Endometrium (tissue), 2 donors: Measurements from ENCODE around the gene KSR1.
"Not testable (repeated sequence)": the region's sequence is repeated elsewhere in the genome, so short reads cannot be mapped to it uniquely, and the experiment has no call there.

Source experiments
- FAIRE-seq: peaks from 2 replicates; lab custom pipeline; 2012; peaks lifted over from hg19 to GRCh38; lab: Jason Lieb, UNC
- donor health status: control.
- donor health status: control.

KSR1 gene

GRCh38 chr17:27455914-27456680 lies at the start of gene KSR1:
KSR1 (plus strand) TSS chr17:27456448; CDS start chr17:27456644, 196 bp downstream.
- FAIRE-seq = no peak

DNA sequence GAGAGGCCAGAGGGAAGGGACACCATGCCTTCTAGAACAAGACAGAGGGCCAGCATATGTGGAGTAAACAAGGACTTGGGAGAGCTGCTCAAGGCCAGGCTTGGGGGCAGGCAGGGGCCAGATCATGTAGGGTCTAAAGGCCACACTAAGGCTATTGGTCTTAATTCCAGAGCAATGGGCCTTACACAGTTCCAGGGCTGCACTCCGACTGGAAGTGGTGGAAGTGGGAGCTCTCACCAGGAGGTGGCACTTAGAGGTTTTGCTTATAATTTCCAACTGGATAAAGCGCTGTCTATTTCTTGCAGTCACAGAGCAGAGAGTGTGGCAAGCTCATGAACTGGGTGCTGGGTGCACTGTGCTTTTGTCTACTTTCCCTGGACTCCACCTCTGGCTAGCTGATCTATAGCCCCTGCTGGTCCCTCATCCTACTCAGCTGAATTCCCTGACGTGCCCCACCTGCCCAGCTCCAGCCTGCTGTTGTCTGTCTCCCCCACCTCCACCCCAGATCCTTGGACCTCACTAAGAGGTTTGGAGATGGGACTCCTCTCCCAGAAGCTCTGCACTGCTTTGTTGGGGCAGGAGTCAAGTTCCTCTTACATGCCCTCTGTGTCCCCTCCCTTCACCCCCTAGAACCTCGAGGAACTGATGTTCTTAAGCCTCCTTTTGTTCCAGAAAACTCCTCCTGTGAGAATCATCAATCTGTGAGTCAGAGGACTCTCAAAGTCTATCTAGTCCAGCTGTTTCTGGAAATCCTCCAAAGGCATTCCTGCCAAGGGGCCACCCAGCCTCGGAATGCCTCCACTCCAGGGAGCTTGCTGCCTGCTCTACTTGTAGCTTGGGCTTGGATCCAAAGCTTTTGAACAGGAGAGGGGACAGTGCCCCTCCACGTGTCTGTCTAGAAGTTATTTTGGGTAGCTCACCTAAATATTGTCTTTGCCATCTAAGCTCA lies 48.1 kb upstream of the KSR1 start:
- FAIRE-seq = no peak

GRCh38 chr17:27408891-27409290 lies 47.4 kb upstream of the KSR1 start:
- FAIRE-seq = no peak

DNA sequence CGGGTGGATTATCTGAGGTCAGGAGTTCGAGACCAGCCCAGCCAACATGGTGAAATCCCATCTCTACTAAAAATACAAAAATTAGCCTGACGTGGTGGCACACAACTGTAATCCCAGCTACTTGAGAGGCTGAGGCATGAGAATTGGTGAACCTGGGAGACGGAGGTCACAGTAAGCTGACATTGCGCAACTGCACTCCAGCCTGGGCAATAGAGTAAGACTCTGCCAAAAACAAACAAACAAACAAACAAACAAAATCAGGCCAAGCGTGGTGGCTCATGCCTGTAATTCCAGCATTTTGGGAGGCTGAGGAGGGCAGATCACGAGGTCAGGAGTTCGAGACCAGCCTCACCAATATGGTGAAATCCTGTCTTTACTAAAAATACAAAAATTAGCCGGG lies 44.1 kb upstream of the KSR1 start:
- FAIRE-seq = not testable (repeated sequence)

DNA sequence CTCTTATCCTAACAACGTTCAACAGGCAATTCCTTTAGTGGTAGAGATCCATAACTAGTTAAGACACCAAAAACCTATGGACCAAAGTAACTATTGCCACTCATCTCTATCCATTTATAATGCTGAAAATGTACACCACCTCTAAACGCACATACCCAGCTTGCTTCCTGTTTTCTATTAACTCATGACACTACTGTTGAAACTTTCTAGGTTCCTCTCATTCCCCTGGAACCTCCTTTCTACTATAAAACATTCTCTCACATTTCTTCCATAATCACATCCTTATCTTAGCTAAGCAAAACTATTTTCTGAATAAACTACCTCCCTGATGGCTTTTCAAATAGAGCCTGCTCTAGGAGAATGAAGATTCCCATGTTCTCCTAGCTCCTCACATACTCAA lies 42.9 kb upstream of the KSR1 start:
- FAIRE-seq = no peak

- FAIRE-seq = no peak
These were observed 42.5 kb upstream of the KSR1 start for GRCh38 chr17:27413792-27414191.

DNA sequence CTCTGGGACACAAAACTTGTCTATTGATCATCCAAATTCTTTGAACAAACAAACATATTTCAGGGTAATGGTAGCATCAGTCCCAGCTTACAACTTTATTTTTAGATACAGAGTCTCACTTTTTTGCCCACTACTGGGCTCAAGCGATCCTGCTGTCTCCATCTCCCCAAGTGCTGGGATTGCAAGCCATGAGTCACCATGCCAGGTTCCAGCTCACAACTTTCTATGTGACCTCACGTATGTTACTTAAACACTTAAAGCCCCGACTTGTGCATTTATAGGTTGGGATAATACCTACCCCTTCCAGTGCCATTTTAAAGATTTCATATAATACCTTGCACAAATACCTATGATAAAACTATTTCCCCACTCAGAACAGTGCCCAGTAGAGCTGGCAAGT lies 42.0 kb upstream of the KSR1 start:
- no peak for FAIRE-seq

DNA sequence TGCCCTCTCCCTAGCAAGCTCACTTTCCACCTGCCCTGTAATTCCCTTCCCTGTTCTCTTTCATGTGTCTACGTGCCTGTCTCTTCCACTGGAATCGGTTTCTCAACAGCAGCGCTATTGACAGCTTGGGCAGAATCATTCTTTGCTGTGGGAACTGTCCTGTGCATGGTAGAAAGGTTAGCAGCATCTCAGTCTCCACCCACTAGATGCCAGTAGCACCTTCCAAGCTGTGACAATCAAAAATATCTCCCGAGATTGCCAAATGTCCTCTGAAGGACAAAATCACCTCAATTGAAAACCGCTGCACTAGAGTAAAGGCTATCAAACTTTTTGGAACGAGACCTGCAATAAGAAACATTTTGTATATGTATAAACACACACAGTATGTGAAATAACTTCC lies 41.6 kb upstream of the KSR1 start:
- no peak for FAIRE-seq

DNA sequence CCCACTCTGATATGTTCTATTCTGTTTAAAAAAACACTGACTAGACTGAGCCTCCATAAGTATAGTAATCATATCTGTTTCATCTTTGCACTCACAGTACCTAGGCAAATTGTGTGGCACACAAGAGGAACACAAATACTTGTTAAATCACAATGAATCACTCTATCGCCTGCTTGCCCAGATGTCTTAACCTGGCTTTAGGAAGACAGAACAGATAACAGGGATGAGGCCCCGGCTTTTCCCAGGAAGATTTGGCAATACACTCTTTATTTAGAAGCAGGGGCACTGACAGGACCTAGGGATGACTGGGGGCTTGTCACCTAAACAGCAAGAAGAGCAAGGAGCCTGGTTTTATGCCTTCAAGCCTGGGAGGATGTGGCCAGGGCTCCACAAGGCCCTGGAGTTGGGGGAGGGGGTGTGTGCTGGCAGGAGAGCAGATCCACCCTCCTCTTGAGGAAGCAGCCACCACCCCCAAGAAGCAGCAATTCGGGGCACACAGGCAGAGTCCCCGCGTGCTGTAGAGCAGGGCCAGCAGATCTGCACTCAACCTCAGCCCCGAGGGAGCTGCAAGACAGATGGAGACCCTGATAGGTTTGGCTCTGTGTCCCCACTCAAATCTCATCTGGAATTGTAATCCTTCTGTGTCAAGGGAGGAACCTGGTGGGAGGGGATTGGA lies 41.0 kb upstream of the KSR1 start:
- no peak for FAIRE-seq

DNA sequence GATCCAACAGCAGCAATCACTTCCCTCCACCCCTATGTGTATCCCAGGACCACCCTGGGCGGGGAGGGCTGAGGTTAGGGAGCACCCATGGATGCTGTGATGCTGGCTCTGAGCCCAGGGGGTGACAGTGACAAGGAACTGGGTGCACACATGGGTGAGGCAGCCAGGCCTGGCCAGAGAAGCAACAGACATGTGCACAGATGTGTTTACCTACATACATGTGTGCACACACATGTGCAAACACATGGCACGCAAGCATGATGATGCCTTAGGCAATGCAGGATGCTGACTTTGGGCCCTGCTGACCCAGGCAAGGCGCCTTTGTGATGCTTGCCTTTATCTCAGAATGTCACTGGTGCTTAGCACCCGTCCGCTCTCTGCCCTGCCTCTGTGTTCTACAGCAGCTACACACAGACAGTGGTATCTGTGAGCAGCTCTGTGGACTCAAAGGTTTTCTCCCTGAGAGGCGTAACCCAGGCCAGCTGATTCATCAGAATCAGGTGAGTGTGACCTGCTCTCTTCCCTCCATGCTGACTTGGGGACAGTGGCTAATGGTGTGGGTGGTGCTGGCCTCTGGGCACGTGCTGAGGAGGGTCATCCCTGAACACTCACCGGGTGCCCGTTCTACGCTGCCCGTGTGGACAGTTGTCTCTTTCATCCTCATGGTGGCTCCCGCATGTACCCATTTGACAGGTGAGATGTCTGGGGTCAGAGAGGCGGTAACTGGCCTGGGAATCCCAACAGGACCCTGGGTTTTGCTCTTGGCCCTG lies 38.5 kb upstream of the KSR1 start:
- FAIRE-seq = no peak

DNA sequence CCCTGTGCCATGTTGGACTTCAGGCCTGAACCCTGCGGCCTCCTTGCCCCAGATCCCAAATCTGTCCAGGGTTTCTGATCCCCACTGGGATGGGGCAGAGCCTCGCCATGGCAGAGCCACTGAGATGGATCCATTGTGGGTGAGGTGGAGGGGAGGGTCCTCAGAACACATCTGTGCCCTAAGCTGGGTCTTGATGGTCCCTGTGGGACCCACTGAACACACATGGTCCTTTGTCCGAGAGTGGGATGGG lies 38.0 kb upstream of the KSR1 start:
- FAIRE-seq = no peak

GRCh38 chr17:27419156-27419555 lies 37.1 kb upstream of the KSR1 start:
- no peak for FAIRE-seq

- FAIRE-seq = no peak
These were observed 35.9 kb upstream of the KSR1 start for GRCh38 chr17:27420211-27420950.

DNA sequence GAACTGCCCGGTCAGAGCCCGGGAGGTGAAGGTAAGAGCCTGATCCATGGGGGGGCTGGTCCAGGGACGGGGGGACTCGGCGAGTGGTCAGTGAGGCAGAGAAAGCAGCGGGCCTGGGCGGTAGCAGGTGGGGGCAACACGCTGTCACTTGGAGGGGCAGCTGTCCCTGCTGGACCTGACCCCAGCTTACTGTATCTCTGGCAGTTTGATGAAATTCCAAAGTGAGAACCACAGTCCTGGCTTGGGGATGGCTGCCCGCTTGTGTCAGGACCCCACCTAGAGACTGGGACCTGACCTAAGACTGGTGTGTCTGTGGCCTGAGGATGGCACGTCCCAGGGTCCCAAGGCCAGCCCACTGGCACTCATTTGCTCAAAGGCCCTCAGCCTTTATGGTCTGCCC lies 35.1 kb upstream of the KSR1 start:
- FAIRE-seq = no peak

DNA sequence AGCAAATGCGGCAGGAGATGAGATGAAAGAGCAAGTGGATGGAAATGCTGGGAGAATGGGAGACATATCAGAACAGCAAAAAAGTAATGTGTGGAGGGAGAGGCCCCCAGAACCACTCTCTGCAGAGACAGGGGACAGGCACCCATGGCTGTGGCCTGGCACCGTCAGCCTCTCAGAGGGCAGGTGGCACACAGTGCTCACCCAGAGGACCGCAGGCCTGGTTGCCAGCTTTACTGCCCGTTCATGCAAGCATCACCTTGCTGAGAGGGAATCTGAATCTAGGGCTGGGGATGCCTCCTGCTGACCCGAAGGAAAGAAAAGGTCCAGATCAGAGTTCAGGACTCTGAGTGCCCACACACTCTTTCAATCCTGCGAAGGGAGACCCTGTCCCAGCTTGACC lies 34.6 kb upstream of the KSR1 start:
- not testable (repeated sequence) for FAIRE-seq

GRCh38 chr17:27422601-27423000 lies 33.6 kb upstream of the KSR1 start:
- no peak for FAIRE-seq

DNA sequence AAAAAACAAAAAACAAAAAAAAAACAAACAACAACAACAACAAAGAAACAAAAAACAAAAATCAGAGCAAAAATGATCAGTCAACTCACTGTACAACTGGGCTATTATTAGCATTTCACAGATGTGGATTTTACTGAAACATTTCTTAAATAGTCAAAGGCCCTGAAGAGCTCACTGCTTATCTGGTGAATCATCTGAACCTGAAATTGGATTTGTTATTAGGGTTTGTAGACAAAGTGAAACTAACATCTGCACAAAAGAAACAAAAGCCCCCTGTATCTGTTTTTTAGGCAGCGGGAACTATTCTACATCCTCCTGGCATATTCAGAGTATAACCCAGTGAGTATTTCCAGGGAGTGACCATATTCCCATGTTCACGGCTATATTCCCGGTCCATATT lies 32.6 kb upstream of the KSR1 start:
- no peak for FAIRE-seq

DNA sequence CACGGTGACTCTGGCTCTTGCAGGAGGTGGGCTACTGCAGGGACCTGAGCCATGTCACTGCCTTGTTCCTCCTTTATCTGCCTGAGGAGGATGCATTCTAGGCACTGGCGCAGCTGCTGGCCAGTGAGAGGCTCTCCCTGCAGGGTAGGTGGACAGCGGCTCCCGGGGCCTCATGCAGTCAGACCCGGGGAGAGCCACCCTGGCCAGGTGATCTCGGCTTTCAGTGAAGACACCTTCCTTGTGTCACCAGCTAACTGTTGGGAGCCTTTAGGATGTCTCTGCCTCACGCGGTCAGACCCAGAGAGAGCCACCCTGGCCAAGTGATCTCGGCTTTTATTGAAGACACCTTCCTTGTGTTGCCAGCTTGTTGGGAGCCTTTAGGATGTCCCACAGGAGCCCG lies 31.7 kb upstream of the KSR1 start:
- FAIRE-seq = no peak

GRCh38 chr17:27424941-27425340 lies 31.3 kb upstream of the KSR1 start:
- FAIRE-seq = no peak

DNA sequence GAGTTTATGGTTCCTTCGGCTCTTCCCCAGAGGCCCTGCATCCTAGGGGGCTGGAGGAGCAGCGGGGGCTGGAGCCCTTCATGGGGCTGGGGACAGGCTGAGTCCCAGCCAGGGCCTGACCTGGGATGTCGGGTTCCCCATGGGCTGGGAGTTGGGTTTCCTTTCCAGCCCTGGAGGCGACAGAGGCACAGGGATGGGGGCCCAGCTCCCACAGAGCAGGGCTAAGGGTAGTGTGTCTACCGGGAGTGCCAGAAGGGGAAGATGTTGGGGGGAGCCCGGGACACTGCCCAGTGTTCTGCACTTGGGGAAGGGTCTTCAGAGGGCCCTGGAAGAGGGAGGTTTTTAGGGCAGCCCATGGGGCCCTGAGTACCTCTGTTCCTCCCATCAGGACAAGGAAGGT lies 30.7 kb upstream of the KSR1 start:
- FAIRE-seq = not testable (repeated sequence)

- FAIRE-seq = no peak
These were observed 30.3 kb upstream of the KSR1 start for GRCh38 chr17:27425991-27426390.

GRCh38 chr17:27426471-27426870 lies 29.8 kb upstream of the KSR1 start:
- not testable (repeated sequence) for FAIRE-seq
